Stimulated activated naive CD4-positive, alpha-beta T cell (primary cell): ENCODE results near the gene SENP1.

Experiments used
- DNase-seq, 6 experiments: peaks; one replicate each; lab custom pipeline; 2025; lab: John Stamatoyannopoulos, UW

The SENP1 gene

GRCh38 chr12:48000878-48001504, 104.9 kb downstream of the SENP1 start:
- no peak for DNase-seq

- no peak for DNase-seq
These were observed 106.1 kb downstream of the SENP1 start for GRCh38 chr12:47999816-48000215.

- no peak for DNase-seq
These were observed 108.6 kb downstream of the SENP1 start for GRCh38 chr12:47997321-47997720.

- no peak for DNase-seq
These were observed 109.9 kb downstream of the SENP1 start for GRCh38 chr12:47995981-47996401.

GRCh38 chr12:47993491-47993890, 112.4 kb downstream of the SENP1 start:
- DNase-seq, result no peak
